HL-60/S4 treated with phorbol 12-myristate 13-acetate at 8.2 ng/mL for 4 days and 3 days (cell line): ENCODE results near the gene AGBL3.
"Not testable (repeated sequence)": the region's sequence is repeated elsewhere in the genome, so short reads cannot be mapped to it uniquely, and the experiment has no call there.

Experiments
- in situ Hi-C: fragments of 300-500 bp; cut with MboI; formaldehyde crosslinking; loops from 2 replicates; pipeline ENCODE4 v1.15.0; 2022; ENCODE audit warnings: low sequenced_read_pairs

AGBL3 gene

DNA sequence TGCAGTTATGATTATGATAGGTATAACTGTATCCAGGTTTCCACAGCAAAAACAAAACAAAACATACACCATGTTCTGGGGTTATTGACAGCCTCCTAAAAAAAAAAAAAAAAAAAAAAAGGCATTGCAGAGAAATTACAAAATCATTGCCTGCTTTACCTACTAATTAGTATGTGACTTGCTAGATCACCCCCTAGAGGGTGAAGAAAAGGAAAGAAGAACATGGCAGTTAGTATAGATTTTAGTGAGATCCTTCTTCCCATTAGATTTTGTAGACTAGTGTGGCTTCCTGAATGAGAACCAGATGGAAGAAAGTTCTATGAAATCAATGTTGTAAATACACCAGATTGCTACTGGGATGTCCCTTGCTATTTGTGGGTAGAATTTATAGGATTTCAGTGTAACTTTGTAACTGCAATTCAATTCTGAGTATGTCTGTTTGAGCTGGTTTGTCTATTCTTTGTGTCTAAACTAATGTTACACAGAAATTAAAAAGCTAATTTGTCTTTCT is 24.0 kb upstream of the AGBL3 start:
- in situ Hi-C loops, result no loop called here

DNA sequence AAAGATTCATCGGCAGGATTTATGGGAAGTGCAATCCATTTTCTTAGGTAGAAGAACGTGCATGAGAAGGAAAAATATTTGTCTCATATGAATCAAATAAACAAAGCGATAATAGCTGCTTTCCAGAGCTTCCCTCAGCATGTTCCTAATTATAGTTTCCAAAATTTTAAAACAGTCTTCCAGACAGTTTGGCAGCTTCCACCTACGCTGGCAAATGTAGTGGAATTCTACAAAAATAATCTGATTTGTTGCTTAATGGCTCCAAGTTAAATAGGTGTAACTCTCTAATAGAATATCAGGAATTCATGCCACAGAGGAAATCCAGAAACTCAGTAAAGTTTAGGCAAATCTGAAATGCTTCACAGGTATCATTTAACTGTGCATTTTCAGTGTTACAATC is 23.3 kb upstream of the AGBL3 start:
- in situ Hi-C loops, result no loop called here

DNA sequence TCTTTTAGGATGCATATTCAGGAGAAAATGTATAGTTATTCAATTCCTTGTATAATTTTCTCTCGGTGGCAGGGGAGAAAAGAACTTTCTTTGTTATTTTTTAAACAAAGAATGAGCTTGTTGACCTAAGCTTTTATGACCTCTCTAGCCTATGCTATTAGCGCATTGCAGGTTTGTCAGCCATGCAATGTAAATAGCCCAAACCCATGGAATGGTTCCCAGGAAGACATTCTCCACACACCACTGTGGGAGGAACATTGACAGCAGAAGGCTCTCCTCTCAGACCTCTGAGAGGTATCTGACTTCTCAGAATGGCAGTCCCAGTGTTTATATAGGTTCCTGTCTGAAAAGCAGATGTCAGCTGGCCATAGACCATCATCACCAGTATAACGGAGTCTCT is 19.6 kb upstream of the AGBL3 start:
- in situ Hi-C loops, result no loop called here

DNA sequence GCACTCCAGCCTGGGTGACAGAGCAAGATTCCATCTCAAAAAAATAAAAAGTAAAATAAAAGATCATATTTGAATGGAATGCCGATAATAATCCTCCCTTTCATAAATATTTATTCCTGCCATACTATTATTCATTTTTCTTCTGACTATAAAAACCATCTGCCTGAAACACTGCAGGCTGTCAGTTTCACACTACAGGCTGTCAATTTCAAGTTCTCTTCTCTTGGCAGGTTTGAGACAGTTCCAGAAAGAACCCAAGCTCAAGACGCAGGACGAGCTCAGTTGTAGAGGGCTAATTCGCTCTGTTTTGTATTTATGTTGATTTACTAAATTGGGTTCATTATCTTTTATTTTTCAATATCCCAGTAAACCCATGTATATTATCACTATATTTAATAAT is 18.2 kb upstream of the AGBL3 start:
- in situ Hi-C loops, result no loop called here

DNA sequence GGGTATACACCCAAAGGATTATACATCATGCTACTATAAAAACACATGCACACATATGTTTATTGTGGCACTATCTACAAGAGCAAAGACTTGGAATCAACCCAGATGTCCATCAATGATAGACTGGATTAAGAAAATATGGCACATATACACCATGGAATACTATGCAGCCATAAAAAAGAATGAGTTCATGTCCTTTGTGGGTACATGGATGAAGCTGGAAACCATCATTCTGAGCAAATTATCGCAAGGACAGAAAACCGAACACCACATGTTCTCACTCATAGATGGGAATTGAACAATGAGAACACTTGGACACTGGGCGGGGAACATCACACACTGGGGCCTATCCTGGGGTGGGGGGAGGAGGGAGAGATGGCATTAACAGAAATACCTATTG is 4.7 kb upstream of the AGBL3 start:
- in situ Hi-C loops, result loop anchor here (10.0 kb wide), 1 partner anchor 183 kb away; no protein-coding TSS in a partner anchor

DNA sequence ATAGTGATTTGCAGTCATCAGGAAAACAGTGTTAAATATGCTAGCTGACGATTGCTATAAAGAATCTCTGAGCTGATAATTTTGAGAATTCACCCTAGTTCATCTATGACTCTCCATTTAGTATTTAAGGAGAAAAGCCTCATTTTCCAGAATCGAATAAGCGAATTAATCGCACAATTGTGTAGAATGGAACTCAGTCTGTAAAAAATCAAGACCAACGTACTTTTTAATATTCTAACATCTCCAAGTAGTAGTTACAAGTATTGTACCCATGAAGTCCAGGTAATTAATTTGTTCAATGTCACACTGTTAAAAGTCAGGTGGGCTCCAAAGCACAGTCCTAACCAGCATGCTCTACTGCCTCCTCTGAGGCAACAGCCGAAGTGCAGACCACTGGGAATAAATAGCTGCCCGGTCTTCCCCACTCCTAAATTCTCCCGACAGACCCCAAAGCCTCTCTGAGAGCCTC is 380 bp upstream of the AGBL3 start:
- in situ Hi-C loops, result loop anchor here (10.0 kb wide), 1 partner anchor 179 kb away; no protein-coding TSS in a partner anchor

DNA sequence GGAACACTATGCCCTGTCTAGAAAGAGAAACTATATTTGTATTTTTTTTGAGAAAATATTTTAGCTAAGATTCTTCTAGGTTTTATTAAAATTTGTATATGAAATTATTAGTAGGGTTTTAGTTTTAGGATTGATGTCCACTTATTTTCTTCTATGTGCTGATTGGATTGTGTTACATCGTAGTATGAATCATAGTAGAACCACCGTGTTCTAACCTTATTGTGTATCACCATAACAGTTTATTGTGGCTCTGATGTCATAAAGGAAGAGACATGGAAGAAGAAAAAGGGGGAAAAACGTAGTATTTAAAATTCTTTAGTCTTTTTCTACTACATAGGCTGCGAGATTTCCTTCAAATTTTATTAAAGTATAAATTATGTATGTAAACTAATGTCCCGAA is 1.9 kb downstream of the AGBL3 start:
- in situ Hi-C loops, result loop anchor here (10.0 kb wide), 1 partner anchor 177 kb away; no protein-coding TSS in a partner anchor

DNA sequence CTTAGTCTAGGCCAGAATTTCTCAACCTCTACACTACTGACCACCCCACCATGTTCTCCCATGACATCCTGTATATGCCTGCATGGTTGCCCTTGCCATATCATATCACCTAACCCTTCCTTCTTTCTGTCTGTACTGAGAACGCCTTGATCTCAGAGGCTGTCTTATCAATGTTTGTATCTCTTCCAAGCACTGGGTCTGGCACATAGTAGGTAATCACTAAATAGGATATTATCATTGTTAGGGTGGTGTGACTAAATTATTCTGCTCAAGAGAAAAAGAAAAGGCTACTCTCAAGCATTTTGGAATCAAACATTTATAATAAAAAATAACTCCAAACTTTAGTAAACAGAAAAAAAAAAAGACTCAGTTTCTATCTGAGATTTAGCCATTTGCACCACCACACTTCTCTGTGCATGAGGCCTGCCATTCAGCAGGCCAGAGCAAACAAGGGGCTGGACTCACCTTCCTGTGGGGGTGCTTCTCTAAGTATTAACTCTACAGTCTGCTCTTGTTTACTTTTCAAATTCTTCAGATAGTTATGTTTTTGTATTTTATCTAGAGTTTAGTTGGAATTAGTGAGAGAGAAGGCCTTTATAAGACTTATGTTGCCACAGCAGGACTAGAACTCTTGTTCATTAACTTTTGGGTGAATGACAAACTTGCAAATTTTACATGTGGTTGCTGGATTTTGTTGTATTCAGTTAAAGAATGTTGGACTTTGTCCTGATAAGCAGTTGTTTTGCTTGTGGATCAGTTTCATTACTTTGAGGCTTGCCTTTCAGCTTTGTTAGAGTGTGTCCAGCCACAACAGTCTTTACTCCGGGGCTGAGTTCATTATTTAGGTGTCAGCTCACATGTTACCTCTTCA is 5.4 kb downstream of the AGBL3 start:
- in situ Hi-C loops, result no loop called here

DNA sequence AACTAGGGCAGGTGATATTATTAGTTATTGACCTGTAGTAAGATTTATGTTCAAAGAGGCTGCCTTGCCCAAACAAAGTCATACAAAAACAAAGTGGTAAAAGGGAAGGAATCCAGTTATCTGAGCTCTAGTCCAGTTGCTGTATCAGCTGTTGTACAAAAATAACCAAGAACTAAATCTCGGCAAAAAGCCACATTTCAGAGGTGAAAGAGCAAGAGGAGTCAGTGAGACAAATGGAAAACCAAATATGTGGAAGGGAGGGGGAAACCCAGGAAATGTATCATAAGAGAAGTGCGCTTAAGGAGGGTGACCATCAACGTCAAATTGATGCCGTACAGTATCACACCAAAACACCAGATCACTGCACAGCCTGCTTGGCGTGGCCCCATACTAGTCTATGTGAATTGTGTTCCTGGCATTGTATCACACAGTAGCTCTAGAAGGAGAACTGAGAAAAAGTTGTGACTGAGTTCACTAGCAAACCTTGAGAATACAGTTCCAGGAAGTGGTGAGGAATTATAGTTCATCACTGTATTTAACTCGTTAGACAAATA is 6.4 kb downstream of the AGBL3 start:
- in situ Hi-C loops, result no loop called here

DNA sequence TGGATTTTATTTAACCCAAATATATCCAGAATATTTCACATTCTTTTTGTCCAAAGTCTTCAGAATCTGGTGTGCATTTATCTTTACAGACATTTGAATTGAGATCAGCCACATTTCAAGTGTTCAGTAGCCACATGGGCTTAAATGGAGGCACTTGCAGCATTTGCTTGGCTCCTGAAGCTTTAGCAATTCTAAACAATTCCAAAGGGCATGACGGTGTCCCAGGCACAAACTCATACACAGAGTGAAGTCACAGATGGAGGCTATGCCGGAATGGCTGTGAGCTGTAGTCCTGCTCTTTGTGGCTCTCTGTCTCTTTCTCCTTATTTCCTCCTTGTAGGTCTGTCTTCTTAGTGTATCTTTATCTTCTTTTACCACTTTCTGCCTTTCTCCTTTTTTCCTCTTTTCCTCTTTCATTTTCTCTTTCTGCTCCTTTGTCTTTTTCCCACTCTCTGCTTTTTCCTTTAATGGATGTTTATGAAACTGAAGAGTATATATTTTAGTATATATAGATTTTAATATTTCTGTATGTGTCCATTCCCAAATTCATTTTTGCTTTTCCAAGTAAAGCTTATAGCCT is 7.7 kb downstream of the AGBL3 start:
- in situ Hi-C loops, result no loop called here

DNA sequence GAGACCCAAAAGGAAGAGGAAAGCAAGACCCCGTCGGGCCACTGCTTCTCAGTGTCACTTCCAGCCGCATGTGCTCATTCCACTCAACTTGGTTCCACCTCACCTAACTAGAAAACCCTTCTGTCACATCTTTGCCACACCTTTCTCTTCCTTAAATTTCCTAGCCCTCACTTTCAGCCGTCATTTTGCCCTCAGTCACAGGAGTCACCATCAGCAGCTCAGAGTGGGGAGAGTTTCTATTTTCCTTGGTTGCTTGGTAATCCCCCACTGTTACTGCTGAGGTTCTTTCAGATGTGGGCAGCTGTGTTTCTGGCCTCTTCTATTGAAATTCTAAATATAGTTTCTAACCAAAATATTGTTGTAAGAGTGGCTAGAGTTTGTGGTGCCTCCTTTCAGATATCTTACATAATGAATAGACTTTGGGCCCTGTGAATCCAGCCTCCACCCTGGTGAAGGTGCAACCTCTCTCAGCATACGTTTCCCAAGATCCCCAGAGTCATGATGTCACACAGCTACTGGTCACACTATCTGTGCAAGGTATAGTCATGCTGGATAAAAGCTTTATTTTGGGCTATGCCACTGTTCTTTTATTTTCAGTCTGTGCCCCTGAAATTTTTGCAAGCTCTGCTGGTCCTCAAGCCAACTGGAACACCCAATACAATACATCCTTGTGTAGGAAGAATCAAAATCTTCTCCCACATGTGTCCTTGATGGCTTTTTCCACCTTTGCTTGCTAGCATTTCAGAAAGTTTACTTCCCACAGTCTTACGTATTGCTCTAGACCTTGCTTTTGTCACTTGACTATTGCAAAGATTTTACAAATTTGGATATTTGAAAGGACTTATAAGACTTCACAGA is 9.2 kb downstream of the AGBL3 start:
- in situ Hi-C loops, result no loop called here

DNA sequence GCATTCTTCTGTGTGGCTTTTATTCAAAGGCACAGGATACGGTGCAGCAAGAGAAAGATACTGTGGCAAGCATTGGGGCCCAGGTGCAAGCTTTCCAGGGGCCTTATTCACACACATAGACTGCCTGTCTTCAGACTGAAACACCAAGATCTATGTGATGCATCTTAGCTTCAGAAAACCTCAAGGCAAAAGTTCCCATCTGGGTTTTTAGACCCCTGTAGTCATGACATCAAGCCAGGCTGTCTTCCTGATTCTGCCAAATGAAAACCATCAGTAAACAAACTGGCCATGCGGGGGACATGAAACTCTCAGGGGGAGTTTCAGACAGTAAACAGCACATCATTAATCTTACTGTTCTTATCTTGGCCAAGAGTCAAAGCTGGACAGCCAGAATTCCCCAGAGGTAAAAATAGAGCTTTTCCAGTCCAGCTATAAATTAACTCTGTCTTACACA is 9.8 kb downstream of the AGBL3 start:
- in situ Hi-C loops, result no loop called here

DNA sequence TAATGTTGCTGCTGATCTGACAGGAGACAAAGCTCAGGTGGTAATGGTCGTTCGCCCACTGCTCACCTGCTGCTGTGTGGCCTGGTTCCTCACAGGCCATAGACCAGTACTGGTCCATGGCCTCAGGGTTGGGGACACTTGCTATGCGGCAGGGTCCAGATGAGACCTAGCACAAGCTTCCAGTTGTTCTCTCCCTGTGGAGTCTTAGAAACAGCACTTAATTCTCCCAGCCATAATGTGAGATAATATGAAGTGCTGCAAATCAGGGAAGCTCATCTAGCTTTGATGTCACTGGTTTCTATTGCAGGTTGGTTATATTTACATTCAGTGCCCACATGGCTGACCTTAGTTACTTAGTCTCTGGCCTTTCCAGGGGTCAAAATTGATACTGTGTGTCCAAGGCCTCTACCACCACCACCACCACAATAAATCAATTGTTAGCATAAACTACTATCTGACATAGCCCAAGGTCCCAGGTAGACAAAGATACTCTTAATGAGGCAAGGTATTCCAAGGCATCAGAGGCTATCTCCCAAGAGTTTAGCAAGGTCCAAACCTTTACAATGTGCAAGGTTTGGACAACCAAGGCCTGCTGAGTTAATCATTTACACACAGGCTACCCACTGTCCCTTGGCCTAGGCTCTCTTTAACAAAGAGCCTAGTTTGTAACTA is 11.0 kb downstream of the AGBL3 start:
- in situ Hi-C loops, result no loop called here

DNA sequence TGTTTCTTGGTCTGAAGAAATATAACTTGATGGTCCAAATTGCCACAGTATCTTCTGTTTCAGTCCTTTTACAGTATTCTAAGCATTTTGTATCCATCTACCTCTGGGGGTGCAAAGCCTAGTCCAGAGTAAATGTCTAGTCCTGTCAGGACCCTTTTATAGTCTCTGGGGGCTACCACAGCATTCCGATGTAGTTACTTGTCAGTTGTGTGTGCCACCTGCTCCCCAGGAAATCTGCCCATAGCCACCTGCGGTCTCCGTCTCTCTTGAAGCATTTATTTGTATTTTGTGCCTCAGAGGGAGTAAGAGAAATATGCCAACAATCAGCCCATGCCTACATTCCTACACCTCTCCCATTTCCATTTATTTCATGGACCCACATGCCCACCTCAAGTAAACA is 12.8 kb downstream of the AGBL3 start:
- in situ Hi-C loops, result no loop called here

DNA sequence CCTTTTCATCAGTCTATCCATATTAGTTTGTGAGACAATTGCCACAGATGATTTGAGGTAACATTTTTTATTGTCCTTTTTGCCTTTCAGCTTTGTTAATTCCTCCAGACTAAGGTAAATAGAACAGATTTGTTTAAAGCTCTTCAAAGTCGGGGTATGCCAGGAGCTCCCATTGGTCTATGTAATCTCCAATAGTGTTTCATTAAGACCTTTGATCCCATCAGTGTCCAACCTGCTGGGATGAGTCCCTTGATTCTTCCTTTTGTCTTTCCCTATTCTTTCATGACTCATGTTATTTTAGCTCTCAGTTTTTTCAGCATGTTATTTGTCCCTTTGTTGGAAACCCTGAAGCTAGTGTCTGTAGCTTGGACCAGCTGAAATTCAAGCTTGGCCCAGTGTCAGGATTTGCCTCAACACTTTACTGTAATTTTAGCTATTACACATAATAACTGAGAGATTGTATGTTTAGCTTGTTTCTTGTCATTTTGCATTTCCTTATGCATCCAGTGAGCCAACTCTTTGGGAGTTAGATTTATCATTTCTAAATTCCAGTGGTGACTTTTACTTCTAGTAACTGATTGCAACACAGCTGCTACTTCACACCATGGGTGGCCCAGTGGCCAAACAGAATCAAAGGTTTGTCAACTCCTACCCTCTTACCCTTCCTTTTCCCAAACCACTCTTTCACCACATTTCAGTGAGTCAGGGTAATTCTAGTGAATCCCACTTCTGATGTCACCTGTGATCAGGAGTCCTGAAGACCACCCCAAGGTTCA is 15.3 kb downstream of the AGBL3 start:
- in situ Hi-C loops, result no loop called here

DNA sequence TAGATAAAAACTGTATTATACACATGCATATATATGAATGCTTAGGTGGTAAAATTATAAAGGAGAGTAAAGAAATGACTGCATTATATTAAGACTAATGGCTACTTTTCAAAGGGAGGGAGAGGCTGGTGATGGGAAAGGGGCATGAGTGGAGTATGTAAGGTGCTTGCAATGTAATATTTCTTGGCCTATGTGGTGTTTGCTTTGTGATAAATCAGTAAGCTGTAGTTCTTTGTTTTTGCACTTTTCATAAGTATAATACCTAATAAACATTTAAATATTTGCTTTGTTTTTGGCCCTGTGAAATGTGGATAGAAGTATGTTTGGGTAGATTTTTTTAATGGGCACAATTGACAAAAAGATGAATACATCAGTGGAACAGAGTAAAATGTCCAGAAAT is 25.9 kb downstream of the AGBL3 start:
- in situ Hi-C loops, result no loop called here

DNA sequence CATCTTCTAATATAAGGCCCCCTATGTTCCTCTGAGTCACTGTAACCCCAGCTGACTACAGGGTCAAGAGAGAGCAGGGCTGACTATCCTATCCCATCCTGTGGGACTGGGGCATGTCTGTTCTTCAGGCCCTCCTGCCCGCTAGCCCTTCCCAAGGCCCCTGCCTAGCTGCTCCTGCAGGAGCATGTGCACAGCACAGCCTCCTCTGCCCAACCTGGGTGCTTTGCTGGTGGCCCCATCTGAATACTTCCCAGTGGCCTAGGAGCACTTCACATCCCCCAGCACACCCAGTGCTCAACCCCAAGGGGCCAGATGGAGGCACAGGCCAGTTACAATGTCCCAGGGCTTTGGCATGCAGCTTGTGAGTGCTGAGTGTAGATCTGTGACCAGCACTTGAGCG is 37.3 kb downstream of the AGBL3 start:
- in situ Hi-C loops, result no loop called here

DNA sequence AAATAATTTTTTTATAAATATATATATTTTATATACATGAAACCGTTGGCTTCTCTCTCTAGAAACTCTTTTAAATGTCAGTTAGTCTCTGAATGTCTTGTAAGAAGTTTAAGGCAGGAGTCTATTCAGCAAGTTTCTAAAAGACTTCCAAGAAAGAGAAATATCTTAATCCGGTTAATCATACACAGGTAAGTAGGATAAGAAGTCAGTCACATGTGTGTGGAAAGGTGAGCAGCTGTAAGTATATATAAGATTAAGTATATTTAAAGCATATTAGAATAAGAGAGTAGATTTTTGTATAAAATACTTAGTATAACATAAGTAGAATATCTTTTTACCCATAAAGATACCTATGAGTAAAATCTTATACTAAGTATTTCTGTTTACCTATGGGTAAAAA is 48.9 kb downstream of the AGBL3 start:
- in situ Hi-C loops, result no loop called here

DNA sequence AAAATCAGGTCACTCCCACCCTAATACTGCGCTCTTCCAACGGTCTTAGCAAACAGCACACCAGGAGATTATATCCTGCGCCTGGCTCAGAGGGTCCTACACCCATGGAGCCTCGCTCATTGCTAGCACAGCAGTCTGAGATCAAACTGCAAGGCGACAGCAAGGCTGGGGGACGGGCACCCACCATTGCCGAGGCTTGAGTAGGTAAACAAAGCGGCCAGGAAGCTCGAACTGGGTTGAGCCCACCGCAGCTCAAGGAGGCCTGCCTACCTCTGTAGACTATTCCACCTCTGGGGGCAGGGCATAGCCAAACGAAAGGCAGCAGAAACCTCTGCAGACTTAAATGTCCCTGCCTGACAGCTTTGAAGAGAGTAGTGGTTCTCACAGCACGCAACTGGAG is 80.7 kb downstream of the AGBL3 start:
- in situ Hi-C loops, result not testable (repeated sequence)
